ENCODE measurements around the gene SRRD.

- no peak for TF ChIP-seq CTCF (IDR thresholded peaks at IDR 0.05; ENCODE audit: low read depth, low read length)
- TF ChIP-seq EZH2phosphoT487 (IDR thresholded peaks at IDR 0.05; ENCODE audit: low read depth) = no peak
These were observed 35.3 kb upstream of the SRRD start for GRCh38 chr22:26448334-26448733.
